Astrocyte of the spinal cord (primary cell): ENCODE data around the gene ASPSCR1.

Experiments used
- DNase-seq: peaks from one replicate; pipeline ENCODE4 v3.0.0; 2011; ENCODE audit warnings: low read depth, low spot score
- H3K4me3 ChIP-seq: 2 replicates; pipeline ENCODE4 v1.5.1; 2011; ENCODE audit warnings: low read depth, mild to moderate bottlenecking, low read length, moderate library complexity
- in situ Hi-C: cut with HindIII; loops from 2 replicates; pipeline ENCODE4 v1.10.0; 2017; ENCODE audit warnings: low sequenced_read_pairs
- TF ChIP-seq, protein P1 (sequence below): IDR thresholded peaks from 2 replicates; pipeline ENCODE4 v1.5.1; 2012; ENCODE audit warnings: low read depth, mild to moderate bottlenecking, low read length, inconsistent platforms

The ASPSCR1 gene, protein sequence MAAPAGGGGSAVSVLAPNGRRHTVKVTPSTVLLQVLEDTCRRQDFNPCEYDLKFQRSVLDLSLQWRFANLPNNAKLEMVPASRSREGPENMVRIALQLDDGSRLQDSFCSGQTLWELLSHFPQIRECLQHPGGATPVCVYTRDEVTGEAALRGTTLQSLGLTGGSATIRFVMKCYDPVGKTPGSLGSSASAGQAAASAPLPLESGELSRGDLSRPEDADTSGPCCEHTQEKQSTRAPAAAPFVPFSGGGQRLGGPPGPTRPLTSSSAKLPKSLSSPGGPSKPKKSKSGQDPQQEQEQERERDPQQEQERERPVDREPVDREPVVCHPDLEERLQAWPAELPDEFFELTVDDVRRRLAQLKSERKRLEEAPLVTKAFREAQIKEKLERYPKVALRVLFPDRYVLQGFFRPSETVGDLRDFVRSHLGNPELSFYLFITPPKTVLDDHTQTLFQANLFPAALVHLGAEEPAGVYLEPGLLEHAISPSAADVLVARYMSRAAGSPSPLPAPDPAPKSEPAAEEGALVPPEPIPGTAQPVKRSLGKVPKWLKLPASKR

DNA sequence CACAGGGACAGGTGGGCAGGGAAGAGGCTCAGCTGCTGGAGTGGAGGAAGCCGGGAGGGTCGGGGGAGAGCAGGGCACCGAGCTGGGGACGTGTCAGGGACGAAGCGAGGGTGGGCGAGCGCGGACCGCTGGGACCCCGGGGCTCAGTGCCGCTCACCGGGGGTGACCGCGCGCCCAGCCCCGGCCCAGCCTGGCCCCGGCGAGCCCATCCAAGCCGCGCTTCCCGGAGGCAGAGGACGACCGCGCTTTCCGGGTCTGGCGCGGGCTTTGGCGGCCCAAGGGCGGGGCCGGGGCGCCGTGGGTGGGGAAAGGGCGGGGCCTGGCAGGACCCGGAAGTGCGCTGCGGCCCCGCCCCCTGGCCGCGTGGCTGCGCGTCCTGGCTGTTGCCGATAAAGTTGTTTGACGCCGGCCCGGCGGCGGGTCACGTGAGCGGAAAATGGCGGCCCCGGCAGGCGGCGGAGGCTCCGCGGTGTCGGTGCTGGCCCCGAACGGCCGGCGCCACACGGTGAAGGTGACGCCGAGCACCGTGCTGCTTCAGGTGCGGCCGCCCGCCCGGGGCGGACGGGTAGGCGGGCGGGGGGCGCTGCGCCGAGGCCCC, at the start of gene ASPSCR1:
Gene ASPSCR1 (plus strand): TSS at position 419 of the 598 bp plus-strand sequence. CDS start 18 bp downstream, at position 437.
- in situ Hi-C loops = no loop called here
- DNase-seq = peak; percentile 90
- peak within 1 kb of the TSS; percentile 81 for H3K4me3 ChIP-seq
- TF ChIP-seq, protein P1, sequence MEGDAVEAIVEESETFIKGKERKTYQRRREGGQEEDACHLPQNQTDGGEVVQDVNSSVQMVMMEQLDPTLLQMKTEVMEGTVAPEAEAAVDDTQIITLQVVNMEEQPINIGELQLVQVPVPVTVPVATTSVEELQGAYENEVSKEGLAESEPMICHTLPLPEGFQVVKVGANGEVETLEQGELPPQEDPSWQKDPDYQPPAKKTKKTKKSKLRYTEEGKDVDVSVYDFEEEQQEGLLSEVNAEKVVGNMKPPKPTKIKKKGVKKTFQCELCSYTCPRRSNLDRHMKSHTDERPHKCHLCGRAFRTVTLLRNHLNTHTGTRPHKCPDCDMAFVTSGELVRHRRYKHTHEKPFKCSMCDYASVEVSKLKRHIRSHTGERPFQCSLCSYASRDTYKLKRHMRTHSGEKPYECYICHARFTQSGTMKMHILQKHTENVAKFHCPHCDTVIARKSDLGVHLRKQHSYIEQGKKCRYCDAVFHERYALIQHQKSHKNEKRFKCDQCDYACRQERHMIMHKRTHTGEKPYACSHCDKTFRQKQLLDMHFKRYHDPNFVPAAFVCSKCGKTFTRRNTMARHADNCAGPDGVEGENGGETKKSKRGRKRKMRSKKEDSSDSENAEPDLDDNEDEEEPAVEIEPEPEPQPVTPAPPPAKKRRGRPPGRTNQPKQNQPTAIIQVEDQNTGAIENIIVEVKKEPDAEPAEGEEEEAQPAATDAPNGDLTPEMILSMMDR = no peak

DNA sequence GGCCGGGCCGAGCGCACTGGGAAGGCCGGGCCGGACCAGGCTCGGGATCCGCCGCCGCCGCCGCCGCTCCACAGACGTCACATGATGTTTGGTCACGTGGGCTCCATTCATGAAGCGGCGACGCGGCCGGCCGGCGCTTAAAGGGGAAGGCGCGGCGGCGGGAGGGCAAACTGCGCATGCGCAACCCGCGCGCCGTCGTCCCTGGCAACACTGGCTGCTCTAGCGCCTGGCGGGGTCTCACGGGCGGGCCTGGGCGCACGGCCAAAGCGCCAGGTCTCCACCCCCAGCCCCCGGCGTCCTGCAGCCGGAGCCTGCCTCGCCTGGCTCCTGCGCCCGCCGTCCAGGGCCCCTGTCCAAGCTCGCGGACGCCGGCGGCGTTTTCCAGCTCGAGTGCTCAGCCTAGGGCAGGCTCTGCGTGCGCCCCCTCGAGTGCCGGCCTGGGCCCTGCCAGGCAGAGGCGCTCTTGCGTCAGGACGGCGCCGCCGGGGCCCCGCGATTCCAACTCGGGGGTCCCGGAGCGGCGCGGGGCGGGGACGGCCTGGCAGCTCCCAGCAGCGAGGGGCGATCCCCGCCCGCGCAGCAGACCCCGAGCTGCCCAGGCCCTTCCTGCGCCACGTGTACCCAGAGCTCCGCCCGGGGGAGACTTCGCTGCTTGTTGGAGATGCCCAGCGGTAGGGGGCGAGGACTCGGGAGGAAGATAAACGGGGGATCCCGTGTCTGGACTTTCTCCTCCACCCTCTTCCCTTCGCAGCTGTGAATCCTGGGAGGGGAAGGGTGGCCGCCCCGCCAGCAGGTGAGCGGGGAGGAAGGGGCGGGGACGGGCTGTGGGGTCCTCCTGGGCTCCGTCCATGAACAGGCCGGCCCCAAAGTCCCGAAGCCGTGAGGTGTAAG, 49.5 kb upstream of the ASPSCR1 start, which contains the start of gene MAFG:
Gene MAFG (minus strand): TSS at position 83 of the 891 bp plus-strand sequence. CDS start 4,550 bp downstream, outside the sequence.
- peak; percentile 96 for DNase-seq
- in situ Hi-C loops = no loop called here
- peak within 1 kb of the TSS; percentile 76 for H3K4me3 ChIP-seq
- TF ChIP-seq, protein P1 = peak; percentile 33

DNA sequence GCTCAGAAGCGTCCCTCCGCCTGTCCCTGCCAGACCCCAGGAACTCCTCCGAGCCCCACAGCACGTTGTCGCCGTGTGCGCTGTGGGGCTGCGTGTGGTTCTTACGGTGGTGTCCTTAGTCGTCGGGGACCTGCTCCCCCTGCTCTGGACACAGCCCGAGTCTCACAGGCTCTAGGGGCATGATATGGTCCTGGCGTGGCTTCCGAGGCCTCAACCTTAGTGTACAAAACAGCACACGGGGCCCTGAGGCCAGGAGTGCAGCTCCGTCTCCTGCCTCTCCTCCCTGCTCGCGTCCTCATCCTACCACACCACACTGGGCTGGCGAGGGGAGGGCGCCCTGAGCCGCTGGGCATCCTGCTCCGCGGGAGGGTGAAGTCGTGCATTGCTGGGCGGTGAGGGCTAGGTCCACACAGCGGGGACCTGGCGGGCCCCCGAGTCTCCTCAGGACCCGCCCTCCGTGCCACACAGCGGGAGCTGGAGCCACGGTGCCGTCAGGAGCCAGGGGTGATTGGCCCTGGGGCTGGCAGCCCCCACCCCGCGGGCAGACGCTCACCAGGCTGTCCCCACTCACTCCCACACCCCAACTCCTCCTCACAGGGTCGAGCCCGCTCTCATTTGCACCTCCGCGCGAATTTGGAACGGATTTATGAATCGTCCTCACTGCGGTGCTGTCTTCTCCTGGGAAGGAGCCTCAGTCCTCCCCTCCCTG, 48.7 kb upstream of the ASPSCR1 start:
- in situ Hi-C loops = no loop called here
- no peak for DNase-seq
- peak overlapping the region; percentile 76 for H3K4me3 ChIP-seq
- TF ChIP-seq, protein P1 = no peak

DNA sequence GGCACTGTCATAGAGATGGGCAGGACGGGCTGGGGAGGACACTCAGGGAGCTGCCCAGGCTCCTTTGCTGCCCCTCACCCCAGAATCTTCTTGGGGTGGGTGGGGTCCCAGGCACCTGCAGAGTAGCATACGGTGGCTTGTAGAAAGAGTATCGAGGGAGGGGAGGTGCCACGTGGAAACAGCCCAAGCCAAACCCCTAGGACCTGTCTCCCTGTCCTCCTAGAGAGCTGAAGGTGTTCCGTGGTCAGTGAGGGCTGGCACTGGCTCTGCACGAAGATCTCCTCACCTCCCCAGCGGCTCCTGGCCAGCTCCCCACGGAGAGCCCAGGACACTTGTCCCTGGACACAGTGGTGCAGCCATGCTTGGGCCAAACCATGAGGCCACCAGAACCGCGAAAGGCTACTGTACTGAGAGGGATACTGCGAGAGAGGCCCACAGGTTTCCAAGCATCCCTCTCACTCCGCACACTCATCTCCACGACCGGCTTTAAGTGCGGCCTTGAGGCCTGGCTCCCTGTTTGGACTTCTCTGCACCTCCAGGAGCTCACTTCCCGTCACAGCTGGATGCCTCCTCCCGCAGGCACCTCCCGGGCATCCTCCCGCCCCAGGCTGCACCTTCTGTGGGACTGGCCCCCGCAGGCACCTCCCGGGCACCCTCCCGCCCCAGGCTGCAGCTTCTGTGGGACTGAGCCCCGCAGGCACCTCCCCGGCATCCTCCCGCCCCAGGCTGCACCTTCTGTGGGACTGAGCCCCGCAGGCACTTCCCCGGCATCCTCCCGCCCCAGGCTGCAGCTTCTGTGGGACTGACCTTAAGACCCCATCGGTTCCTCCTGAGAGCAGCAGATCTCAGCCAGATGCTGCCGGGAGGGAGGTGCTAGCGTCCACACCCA, 47.9 kb upstream of the ASPSCR1 start:
- in situ Hi-C loops = no loop called here
- TF ChIP-seq, protein P1 = no peak
- no peak for DNase-seq
- H3K4me3 ChIP-seq = no peak overlapping the region

DNA sequence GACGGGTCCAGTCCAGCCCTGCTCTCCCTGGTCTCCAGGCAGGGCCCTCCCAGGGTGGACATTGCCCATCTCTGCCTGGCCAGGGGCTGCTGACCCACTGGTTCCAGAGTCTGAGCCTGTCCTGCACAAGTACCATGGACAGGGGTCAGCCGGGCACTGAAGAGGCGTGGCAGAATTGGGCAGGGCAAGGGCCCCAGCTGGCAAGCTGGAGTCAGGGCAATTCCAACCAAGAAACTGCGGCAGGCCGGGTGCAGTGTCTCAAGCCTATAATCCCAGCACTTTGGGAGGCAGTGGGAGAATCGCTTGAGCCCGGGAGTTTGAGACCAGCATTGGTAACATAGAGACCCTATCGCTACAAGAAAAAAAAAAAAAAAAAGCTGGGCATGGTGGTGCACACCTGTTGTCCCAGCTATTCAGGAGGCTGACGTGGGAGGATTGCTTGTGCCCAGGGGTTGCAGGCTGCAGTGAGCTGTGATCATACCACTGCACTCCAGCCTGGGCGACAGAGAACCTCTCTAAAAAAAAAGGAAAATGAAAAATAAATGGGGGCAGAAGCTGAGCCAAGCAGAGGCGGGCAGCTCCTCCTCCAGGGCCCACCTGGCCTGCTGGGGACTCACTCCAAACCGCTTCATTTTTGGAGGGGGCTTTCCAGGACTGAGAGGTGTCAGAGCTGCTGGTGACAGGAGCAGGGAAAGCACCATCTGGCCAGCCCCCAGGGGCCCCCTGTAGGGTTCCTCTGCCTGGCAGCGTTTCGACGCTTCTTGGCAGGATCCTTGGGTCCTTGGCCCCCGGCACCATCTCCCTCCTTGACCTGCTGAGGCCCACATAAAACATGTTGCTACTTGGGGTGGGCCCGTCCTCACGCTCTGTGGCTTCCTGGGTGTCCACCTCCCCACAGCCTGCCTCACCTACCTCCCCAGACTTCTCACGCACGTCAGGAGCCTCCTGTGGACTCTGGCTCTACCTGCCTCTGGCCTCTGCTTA, 47.0 kb upstream of the ASPSCR1 start:
- in situ Hi-C loops = no loop called here
- no peak overlapping the region for H3K4me3 ChIP-seq
- TF ChIP-seq, protein P1 = no peak
- DNase-seq = no peak
